PC-9 (cell line): ENCODE data around the gene DGKD. TPM values are rescaled to one million over a fixed set of nuclear protein-coding genes. Genes with fewer than 3 reads are reported as not detected.

ENCODE experiments used
- BruUV-seq: library from RNA; stranded (reverse); fragments of 400-500 nt; replicated peaks from 2 replicates; lab custom pipeline; 2021; lab: Mats Ljungman, UMichigan
- CTCF ChIA-PET: fragments of 300-600 bp; sonication (Branson Sonifier 250); formaldehyde crosslinking; loops from one replicate; lab custom pipeline; 2022; ENCODE audit warnings: antibody characterized with exemption; lab: Charles Lee
- POLR2A ChIA-PET: fragments of 300-600 bp; sonication (Branson Sonifier 250); formaldehyde crosslinking; loops from one replicate; lab custom pipeline; 2022; ENCODE audit warnings: antibody characterized with exemption; ENCODE audit not compliant: unreplicated experiment; lab: Charles Lee
- DNase-seq, 2 experiments: peaks; one replicate each; pipeline versions ENCODE4 v3.0.0 to v3.0.0-alpha.2; 2015 to 2022; ENCODE audit warnings: mixed read lengths in 1 of 2
- H2AFZ ChIP-seq: fragments of 200-600 bp; sonication (generic); 2 replicates; pipeline ENCODE4 v1.8.1; 2017; ENCODE audit warnings: antibody characterized with exemption
- H3F3A ChIP-seq: fragments of 200-600 bp; sonication (generic); 2 replicates; pipeline ENCODE4 v1.8.1; 2017; ENCODE audit warnings: antibody characterized with exemption, mild to moderate bottlenecking, low read depth; ENCODE audit not compliant: insufficient read depth
- H3K27ac ChIP-seq: fragments of 200-600 bp; sonication (generic); 2 replicates; pipeline ENCODE4 v1.6.1; 2016; ENCODE audit warnings: mixed run types
- H3K27me3 ChIP-seq: fragments of 200-600 bp; sonication (generic); 2 replicates; pipeline ENCODE4 v1.6.1; 2016; ENCODE audit warnings: low read depth, mixed run types; ENCODE audit not compliant: insufficient read depth
- H3K36me3 ChIP-seq: fragments of 200-600 bp; sonication (generic); 2 replicates; pipeline ENCODE4 v1.6.1; 2016; ENCODE audit warnings: low read depth, mixed run types
- H3K4me1 ChIP-seq: fragments of 200-600 bp; sonication (generic); replicated peaks from 2 replicates; pipeline ENCODE4 v1.6.1; 2016; ENCODE audit warnings: mixed run types; ENCODE audit not compliant: insufficient read depth
- H3K4me2 ChIP-seq: fragments of 200-600 bp; sonication (generic); 2 replicates; pipeline ENCODE4 v1.6.1; 2017; ENCODE audit warnings: mixed run types
- H3K4me3 ChIP-seq: fragments of 200-600 bp; sonication (generic); 2 replicates; pipeline ENCODE4 v1.6.1; 2016; ENCODE audit warnings: mixed run types
- H3K79me2 ChIP-seq: fragments of 200-600 bp; sonication (generic); 2 replicates; pipeline ENCODE4 v1.6.1; 2017; ENCODE audit warnings: low read depth, mixed run types
- H3K9me2 ChIP-seq: fragments of 200-600 bp; sonication (generic); 2 replicates; pipeline ENCODE4 v1.8.1; 2017; ENCODE audit warnings: mild to moderate bottlenecking; ENCODE audit not compliant: insufficient read depth
- H3K9me3 ChIP-seq: fragments of 200-600 bp; sonication (generic); 2 replicates; pipeline ENCODE4 v1.8.1; 2016; ENCODE audit warnings: low read depth; ENCODE audit not compliant: insufficient read depth
- H4K20me1 ChIP-seq: fragments of 200-600 bp; sonication (generic); 2 replicates; pipeline ENCODE4 v1.8.1; 2017; ENCODE audit not compliant: insufficient read depth
- EZH2 ChIP-seq: fragments of 200-600 bp; sonication (generic); IDR thresholded peaks from 2 replicates; pipeline ENCODE4 v1.8.0; 2017; ENCODE audit warnings: antibody characterized with exemption, low read depth
- intact Hi-C: fragments of 100-400 bp; cut with micrococcal nuclease; formaldehyde crosslinking; loops from one replicate; pipeline ENCODE4 v1.10.0; 2022; ENCODE audit not compliant: unreplicated experiment
- total RNA-seq: library from RNA; stranded (reverse); gene quantifications from 2 replicates; pipeline ENCODE4 v1.2.3, GENCODE V29; 2021
- TF ChIP-seq, protein P1 (sequence below): fragments of 200-600 bp; sonication (generic); conservative IDR thresholded peaks from 2 replicates; pipeline ENCODE4 v1.6.1; 2017; ENCODE audit warnings: mixed run types, antibody characterized with exemption, mild to moderate bottlenecking, moderate library complexity

Gene DGKD
- total RNA-seq, 1 experiment from 2014 or later = 59.5 TPM

DNA sequence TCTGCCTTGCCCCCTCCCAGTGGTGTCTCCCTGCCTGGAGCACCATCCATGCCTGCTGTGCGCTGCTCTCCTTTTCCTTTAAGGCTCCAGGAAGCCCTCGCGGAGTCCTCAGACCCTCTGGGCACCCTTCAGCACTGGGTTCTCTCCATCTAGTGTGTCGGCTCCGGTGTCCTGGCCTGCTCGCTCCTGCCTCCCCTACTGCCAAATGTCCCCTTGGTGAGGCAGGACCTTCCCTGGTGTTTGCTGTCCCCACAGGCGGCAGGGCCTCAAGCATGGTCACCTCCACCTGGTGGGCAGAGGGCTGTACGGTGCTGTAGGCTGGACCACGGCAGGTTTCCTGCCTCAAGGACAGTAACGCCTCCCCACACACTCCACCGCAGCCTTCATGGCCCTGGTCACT is 90.2 kb downstream of the DGKD start:
- BruUV-seq = no TSS peak
- peaks cover 23% of the 10 kb centered on the region for H3F3A ChIP-seq
- no peak overlapping the region for H3K4me2 ChIP-seq
- intact Hi-C loops = loop anchor here (5.0 kb wide), 2 partner anchors 162 to 592 kb away; no protein-coding TSS in a partner anchor
- CTCF ChIA-PET = interaction anchor here (1.5 to 1.6 kb wide), 2 partner anchors 40 to 42 kb away, joined by 5 to 16 read pairs; no protein-coding TSS in a partner anchor
- peaks cover 21% of the 10 kb centered on the region for H3K36me3 ChIP-seq
- H3K4me3 ChIP-seq = no peak overlapping the region
- no peak for TF ChIP-seq EZH2
- TF ChIP-seq, protein P1, sequence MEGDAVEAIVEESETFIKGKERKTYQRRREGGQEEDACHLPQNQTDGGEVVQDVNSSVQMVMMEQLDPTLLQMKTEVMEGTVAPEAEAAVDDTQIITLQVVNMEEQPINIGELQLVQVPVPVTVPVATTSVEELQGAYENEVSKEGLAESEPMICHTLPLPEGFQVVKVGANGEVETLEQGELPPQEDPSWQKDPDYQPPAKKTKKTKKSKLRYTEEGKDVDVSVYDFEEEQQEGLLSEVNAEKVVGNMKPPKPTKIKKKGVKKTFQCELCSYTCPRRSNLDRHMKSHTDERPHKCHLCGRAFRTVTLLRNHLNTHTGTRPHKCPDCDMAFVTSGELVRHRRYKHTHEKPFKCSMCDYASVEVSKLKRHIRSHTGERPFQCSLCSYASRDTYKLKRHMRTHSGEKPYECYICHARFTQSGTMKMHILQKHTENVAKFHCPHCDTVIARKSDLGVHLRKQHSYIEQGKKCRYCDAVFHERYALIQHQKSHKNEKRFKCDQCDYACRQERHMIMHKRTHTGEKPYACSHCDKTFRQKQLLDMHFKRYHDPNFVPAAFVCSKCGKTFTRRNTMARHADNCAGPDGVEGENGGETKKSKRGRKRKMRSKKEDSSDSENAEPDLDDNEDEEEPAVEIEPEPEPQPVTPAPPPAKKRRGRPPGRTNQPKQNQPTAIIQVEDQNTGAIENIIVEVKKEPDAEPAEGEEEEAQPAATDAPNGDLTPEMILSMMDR = no peak
- no peaks in the 10 kb centered on the region for H3K9me2 ChIP-seq
- no peak overlapping the region for H3K27ac ChIP-seq
- H3K4me1 ChIP-seq = no peaks in the 10 kb centered on the region
- no peak for DNase-seq
- POLR2A ChIA-PET = no interaction called here
- H3K79me2 ChIP-seq = 0 out of 2 replicates have a peak, but pooled peaks cover 9% of the 10 kb centered on the region
- H4K20me1 ChIP-seq = 0 out of 2 replicates have a peak, but pooled peaks cover 3% of the 10 kb centered on the region
- H3K9me3 ChIP-seq = no peaks in the 10 kb centered on the region
- H2AFZ ChIP-seq = no peak overlapping the region
- H3K27me3 ChIP-seq = no peaks in the 10 kb centered on the region

GRCh38 chr2:233445152-233445830 is 91.0 kb downstream of the DGKD start:
- Histone ChIP-seq H3K4me2 (no peak overlapping the region), H3K79me2 (0 out of 2 replicates have a peak, but pooled peaks cover 9% of the 10 kb centered on the region), H3K9me2 (no peaks in the 10 kb centered on the region), H3K27me3 (no peaks in the 10 kb centered on the region), H3K27ac (no peak overlapping the region), H3K36me3 (peaks cover 13% of the 10 kb centered on the region; the same call in 1 of the 2 replicates), H3K4me3 (no peak overlapping the region), H2AFZ (no peak overlapping the region), H4K20me1 (0 out of 2 replicates have a peak, but pooled peaks cover 3% of the 10 kb centered on the region), H3K9me3 (no peaks in the 10 kb centered on the region), H3F3A (peaks cover 23% of the 10 kb centered on the region), H3K4me1 (no peaks in the 10 kb centered on the region)
- ChIA-PET CTCF (no interaction called here), POLR2A (no interaction called here)
- no TSS peak for BruUV-seq
- DNase-seq = no peak
- TF ChIP-seq, protein P1 = no peak
- TF ChIP-seq EZH2 = no peak
- intact Hi-C loops = no loop called here

DNA sequence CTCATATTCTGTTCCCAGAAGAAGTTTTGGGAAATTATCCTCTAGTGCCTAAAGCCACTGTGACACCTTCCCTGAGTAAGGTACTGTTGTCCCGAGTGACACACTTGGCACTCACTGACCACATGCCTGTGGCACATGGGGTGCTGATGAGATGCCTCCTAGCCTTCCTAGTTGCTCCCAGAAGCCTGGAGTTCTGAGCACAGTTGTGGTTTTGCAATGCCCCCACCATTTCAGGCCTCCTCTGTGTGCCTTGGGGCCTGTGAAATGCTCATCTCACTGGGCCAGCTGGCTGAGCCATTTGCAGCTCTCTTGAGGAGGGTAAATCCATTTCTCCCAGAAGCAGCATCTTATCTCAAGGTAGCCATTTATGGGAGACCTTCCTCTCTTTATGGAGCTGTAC is 91.8 kb downstream of the DGKD start:
- H3K27ac ChIP-seq = no peak overlapping the region
- CTCF ChIA-PET = no interaction called here
- intact Hi-C loops = no loop called here

More for the DNA sequence above, 91.8 kb downstream of the DGKD start:
- Histone ChIP-seq H2AFZ (no peak overlapping the region), H3K4me1 (no peaks in the 10 kb centered on the region), H3F3A (peaks cover 23% of the 10 kb centered on the region), H3K9me3 (no peaks in the 10 kb centered on the region), H3K9me2 (no peaks in the 10 kb centered on the region), H4K20me1 (0 out of 2 replicates have a peak, but pooled peaks cover 3% of the 10 kb centered on the region), H3K4me3 (no peak overlapping the region), H3K4me2 (no peak overlapping the region), H3K36me3 (peaks cover 12% of the 10 kb centered on the region; the same call in 1 of the 2 replicates), H3K79me2 (0 out of 2 replicates have a peak, but pooled peaks cover 9% of the 10 kb centered on the region), H3K27me3 (no peaks in the 10 kb centered on the region)
- no peak for DNase-seq
- POLR2A ChIA-PET = no interaction called here
- no peak for TF ChIP-seq EZH2
- TF ChIP-seq, protein P1 = no peak
- no TSS peak for BruUV-seq
